ENCODE results near the gene OR52R1. TPM values are rescaled to one million over a fixed set of nuclear protein-coding genes. Genes with fewer than 3 reads are reported as not detected.

OR52R1 gene
- total RNA-seq, 1 experiment from 2014 or later = not detected

DNA sequence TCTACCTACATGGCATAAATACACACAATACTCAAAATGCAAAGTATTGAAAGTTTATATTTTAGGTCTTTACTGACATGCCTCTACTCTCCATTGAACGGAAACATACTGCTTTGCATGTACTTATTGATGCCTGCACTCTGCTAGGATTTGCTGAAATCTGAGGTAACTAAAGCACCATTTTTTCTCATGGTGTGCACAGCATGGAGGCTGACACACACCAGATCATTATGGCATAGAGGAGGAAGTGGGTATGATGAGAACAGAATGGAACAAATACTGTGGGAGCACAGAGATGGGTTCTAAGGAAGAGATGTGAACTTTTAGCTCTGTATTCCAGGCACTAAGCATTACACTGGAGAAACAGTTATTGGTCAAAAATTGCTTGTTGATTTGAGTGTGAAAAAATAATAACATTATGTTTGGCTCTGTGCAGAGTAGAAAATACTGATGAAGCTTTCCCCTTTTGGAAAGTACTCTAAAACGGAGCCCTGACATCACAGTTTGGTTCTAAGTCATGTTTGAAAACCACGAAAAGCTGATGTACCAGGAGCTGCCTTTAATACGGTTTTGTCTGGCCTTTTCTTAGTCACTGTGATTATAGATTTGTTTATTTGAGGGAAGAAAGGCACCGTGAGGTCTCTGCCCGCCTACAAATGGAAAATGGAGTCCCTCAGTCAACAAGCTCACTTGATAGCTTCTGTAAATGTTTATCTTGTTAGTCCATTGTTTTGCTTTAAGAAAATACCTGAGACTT, 5.6 kb downstream of the OR52R1 start:
- Histone ChIP-seq H3K27me3 (ENCODE audit: low read length) (no peaks in the 10 kb centered on the region), H3K4me2 (ENCODE audit: low read length) (no peak overlapping the region), H4K20me1 (ENCODE audit: low read length) (no peaks in the 10 kb centered on the region), H2AFZ (ENCODE audit: low read length) (no peak overlapping the region), H3K4me3 (ENCODE audit: low read length) (no peak overlapping the region), H3K79me2 (ENCODE audit: low read length) (no peaks in the 10 kb centered on the region), H3K4me1 (ENCODE audit: insufficient read depth, low read length) (no peaks in the 10 kb centered on the region), H3K36me3 (ENCODE audit: low read depth, low read length) (no peaks in the 10 kb centered on the region), H3K9ac (ENCODE audit: low read length) (no peak overlapping the region), H3K9me3 (ENCODE audit: low read length) (no peaks in the 10 kb centered on the region), H3F3A (ENCODE audit: low read length, unreplicated experiment) (no peaks in the 10 kb centered on the region), H3K9me2 (replicated peaks; ENCODE audit: low read length) (no peaks in the 10 kb centered on the region), H3K27ac (ENCODE audit: low read length) (no peak overlapping the region)
- no peak for ATAC-seq
- TF ChIP-seq, protein P1, sequence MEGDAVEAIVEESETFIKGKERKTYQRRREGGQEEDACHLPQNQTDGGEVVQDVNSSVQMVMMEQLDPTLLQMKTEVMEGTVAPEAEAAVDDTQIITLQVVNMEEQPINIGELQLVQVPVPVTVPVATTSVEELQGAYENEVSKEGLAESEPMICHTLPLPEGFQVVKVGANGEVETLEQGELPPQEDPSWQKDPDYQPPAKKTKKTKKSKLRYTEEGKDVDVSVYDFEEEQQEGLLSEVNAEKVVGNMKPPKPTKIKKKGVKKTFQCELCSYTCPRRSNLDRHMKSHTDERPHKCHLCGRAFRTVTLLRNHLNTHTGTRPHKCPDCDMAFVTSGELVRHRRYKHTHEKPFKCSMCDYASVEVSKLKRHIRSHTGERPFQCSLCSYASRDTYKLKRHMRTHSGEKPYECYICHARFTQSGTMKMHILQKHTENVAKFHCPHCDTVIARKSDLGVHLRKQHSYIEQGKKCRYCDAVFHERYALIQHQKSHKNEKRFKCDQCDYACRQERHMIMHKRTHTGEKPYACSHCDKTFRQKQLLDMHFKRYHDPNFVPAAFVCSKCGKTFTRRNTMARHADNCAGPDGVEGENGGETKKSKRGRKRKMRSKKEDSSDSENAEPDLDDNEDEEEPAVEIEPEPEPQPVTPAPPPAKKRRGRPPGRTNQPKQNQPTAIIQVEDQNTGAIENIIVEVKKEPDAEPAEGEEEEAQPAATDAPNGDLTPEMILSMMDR (conservative IDR thresholded peaks at IDR 0.05; ENCODE audit: low read depth, low read length) = no peak
- TF ChIP-seq EZH2 (IDR thresholded peaks at IDR 0.05; ENCODE audit: low read length, unreplicated experiment) (no peak), EZH2phosphoT487 (IDR thresholded peaks at IDR 0.05; ENCODE audit: borderline replicate concordance, low read length) (no peak)
- ChIA-PET CTCF (no interaction called here), POLR2A (ENCODE audit: unreplicated experiment) (no interaction called here)
- no TSS peak for BruUV-seq (replicated peaks)
- intact Hi-C loops (cut with micrococcal nuclease) = no loop called here
- no peak for DNase-seq

DNA sequence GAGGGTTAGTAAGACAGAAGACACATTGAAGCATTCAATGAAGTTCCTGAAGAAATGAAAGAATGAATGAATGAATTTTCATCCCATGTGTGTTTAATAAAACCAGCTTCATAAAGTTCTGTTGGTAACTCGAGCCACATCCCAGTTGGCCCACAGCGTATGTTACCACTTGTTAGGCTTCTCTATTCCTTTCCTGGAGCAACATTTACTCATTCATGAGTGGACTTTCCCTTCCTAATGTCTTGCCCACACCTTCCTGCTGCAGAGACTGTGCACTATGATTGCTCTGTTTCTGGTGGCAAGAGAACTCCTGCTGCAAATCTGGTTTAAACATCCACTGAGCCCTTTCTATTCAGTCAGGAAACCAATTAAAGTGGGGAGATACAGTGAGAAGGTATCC, 7.0 kb downstream of the OR52R1 start:
- H3K27me3 ChIP-seq (ENCODE audit: low read length) = peaks cover 5% of the 10 kb centered on the region
- H3K79me2 ChIP-seq (ENCODE audit: low read length) = no peaks in the 10 kb centered on the region
- BruUV-seq (replicated peaks) = no TSS peak
- intact Hi-C loops (cut with micrococcal nuclease) = no loop called here
- no peak overlapping the region for H3K4me3 ChIP-seq (ENCODE audit: low read length)
- ATAC-seq (no peak), DNase-seq (no peak)
- no peaks in the 10 kb centered on the region for H3K9me3 ChIP-seq (ENCODE audit: low read length)
- H3F3A ChIP-seq (ENCODE audit: low read length, unreplicated experiment) = no peaks in the 10 kb centered on the region
- no peak overlapping the region for H2AFZ ChIP-seq (ENCODE audit: low read length)
- no peaks in the 10 kb centered on the region for H4K20me1 ChIP-seq (ENCODE audit: low read length)
- ChIA-PET POLR2A (ENCODE audit: unreplicated experiment) (no interaction called here), CTCF (no interaction called here)
- H3K27ac ChIP-seq (ENCODE audit: low read length) = no peak overlapping the region
- H3K36me3 ChIP-seq (ENCODE audit: low read depth, low read length) = no peaks in the 10 kb centered on the region
- H3K4me2 ChIP-seq (ENCODE audit: low read length) = no peak overlapping the region
- no peaks in the 10 kb centered on the region for H3K4me1 ChIP-seq (ENCODE audit: insufficient read depth, low read length)
- no peak overlapping the region for H3K9ac ChIP-seq (ENCODE audit: low read length)
- no peaks in the 10 kb centered on the region for H3K9me2 ChIP-seq (replicated peaks; ENCODE audit: low read length)
- TF ChIP-seq, protein P1 (conservative IDR thresholded peaks at IDR 0.05; ENCODE audit: low read depth, low read length) = no peak
- TF ChIP-seq EZH2 (IDR thresholded peaks at IDR 0.05; ENCODE audit: low read length, unreplicated experiment) (no peak), EZH2phosphoT487 (IDR thresholded peaks at IDR 0.05; ENCODE audit: borderline replicate concordance, low read length) (no peak)

DNA sequence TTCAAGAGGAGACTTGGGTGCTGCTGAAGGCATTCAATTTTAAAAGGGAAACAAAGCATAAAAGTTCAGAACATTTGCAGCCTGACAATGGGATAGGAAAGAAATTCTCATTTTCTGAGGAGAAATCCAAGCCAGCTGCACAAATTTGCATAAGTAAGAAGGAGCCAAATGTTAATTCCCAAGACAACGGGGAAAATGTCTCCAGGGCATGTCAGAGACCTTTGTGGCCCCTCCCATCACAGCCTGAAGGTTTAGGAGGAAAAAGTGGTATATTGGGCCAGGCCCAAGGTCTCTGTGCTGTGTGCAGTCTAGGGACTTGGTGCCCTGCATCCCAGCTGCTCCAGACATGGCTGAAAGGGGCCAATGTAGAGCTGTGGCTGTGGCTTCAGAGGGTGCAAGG, 21.7 kb downstream of the OR52R1 start:
- ATAC-seq = no peak
- POLR2A ChIA-PET (ENCODE audit: unreplicated experiment) = no interaction called here
- CTCF ChIA-PET = no interaction called here
- Histone ChIP-seq H3K9me3 (ENCODE audit: low read length) (no peaks in the 10 kb centered on the region), H3K27ac (ENCODE audit: low read length) (no peak overlapping the region), H3K27me3 (ENCODE audit: low read length) (no peaks in the 10 kb centered on the region), H3K4me3 (ENCODE audit: low read length) (no peak overlapping the region), H3K9me2 (replicated peaks; ENCODE audit: low read length) (no peaks in the 10 kb centered on the region), H3K4me1 (ENCODE audit: insufficient read depth, low read length) (no peaks in the 10 kb centered on the region), H3F3A (ENCODE audit: low read length, unreplicated experiment) (no peaks in the 10 kb centered on the region), H4K20me1 (ENCODE audit: low read length) (no peaks in the 10 kb centered on the region), H3K36me3 (ENCODE audit: low read depth, low read length) (no peaks in the 10 kb centered on the region), H3K9ac (ENCODE audit: low read length) (no peak overlapping the region), H3K79me2 (ENCODE audit: low read length) (no peaks in the 10 kb centered on the region), H2AFZ (ENCODE audit: low read length) (no peak overlapping the region), H3K4me2 (ENCODE audit: low read length) (no peak overlapping the region)
- intact Hi-C loops (cut with micrococcal nuclease) = no loop called here
- no TSS peak for BruUV-seq (replicated peaks)
- DNase-seq = no peak
- TF ChIP-seq, protein P1 (conservative IDR thresholded peaks at IDR 0.05; ENCODE audit: low read depth, low read length) = no peak
- TF ChIP-seq EZH2 (IDR thresholded peaks at IDR 0.05; ENCODE audit: low read length, unreplicated experiment) (no peak), EZH2phosphoT487 (IDR thresholded peaks at IDR 0.05; ENCODE audit: borderline replicate concordance, low read length) (no peak)

Measured in PC-3 (cell line).